Left renal cortex interstitium (tissue), 4 donors: ENCODE measurements around the gene PREP. TPM values are rescaled to one million over a fixed set of nuclear protein-coding genes. Genes with fewer than 3 reads are reported as not detected.
A peak's percentile ranks its signal among the peaks of the same experiment; 100 is the strongest.
"Not testable (repeated sequence)": the region's sequence is repeated elsewhere in the genome, so short reads cannot be mapped to it uniquely, and the experiment has no call there.

Experiments used
- DNase-seq, 4 donors: peaks; one replicate each; pipeline ENCODE4 v3.0.0-alpha.2; 2013; ENCODE audit warnings: low read depth in 4 of 4, low spot score in 2 of 4, missing footprints in 1 of 4
- polyA plus RNA-seq, 4 donors: library from polyadenylated mRNA; unstranded; fragments of 120-200 nt; gene quantifications; one replicate each; pipeline ENCODE4 v1.2.1, GENCODE V29; 2013; ENCODE audit not compliant: insufficient read length in 4 of 4

The PREP gene
- 10 to 100 TPM; 31.6 to 35.5 (median 32.1) TPM for polyA plus RNA-seq

DNA sequence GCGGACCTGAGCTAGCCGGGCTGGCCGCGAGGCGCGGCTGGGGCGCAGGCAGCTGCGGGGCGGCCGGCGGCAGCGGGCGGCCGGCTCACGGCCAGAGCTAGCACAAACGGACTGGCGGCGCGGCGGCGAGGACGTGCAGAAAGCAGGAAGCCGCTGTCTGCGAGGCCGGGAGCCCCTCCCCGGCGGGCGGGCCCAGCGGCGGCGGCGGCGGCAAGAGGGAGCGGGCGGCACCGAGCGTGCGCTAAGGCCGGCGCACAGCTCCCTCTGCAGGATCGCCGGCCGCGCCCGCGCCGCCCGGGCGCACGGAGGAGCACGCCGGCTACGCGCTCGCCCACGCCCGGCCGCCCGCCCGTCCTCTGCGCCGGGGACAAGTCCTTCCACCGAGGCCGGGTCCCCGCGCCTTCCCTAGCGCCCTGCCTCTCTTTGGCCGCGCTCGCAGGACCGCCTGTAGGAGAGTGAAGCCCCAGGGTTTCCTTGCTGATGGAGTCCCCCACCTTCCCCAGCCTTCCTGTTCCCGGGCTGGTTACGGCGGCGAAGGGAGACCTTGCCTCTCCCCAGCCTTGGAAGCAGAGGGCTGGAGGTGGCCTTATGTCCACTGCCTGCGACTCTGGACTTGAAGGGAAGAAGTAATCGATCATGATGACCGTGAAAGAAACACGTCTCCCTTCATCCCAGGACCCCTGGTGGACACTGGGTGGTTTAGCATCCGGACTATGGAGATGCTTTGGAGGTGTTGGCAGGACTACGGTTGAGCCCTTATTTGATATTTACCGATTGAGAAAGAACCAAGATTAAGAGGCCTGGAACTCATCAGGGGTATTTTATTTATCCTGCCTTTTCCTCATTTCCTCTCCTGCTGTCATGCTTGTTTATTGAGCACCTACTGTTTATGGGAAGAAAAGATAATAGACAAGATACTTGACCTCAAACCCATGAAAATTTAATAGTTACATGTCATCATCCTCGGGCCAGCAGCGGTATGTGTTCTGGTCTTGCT is at the start of gene PREP:
PREP (minus strand) TSS at position 144 of the 997 bp plus-strand sequence. CDS start 191 bp downstream, outside the sequence.
- DNase-seq, result peak in 3 of 4 donors; percentile 51 to 66 (median 55)

DNA sequence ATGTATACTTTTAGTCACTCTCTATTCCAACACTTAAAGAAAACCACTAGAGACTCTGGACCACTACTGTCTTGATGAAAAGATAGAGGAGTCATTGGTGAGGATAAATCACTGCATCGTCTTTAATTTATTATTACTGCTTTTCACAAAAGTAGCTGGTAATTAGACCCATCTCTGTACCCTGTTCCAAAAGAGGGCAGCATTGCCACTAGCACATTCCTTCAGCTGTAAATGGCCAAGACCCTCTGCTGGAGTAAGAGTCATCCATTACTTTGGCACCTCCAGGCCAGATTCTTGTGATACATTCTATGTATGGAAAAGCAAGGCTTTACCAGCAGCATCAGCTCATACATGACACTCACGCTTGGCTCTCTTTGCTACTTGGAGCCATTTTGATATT is 49.5 kb upstream of the PREP start:
- no peak for DNase-seq

DNA sequence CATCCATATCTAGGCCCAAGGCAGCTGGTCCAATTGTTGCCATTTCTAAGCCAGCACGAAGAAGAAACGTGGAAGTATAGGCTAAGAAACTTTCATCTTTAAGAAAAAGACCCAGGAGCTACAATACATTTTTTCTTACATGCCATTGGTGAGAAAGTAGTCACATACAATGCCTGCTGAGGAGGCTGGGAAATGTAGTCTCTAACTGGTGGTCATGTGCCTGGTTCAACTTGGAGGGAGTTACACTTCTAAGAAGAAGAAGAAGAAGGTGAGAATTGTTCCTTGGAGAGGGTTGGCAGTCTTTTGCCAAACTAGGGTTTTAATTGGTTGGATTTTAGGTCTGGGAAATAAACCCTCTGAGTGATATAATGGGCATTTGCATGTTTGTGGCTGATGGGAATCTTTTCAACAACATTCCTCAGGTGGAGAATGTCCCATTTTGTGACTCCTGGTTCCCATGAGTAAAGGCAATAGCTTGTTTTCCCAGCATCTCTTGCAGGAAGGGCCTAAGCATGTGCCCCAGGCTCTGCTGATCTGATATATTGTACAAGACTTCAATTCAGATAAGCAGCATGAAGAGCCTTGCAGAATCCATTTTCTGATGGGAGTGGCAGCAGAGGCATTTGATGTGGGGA is 47.0 kb upstream of the PREP start:
- no peak for DNase-seq

DNA sequence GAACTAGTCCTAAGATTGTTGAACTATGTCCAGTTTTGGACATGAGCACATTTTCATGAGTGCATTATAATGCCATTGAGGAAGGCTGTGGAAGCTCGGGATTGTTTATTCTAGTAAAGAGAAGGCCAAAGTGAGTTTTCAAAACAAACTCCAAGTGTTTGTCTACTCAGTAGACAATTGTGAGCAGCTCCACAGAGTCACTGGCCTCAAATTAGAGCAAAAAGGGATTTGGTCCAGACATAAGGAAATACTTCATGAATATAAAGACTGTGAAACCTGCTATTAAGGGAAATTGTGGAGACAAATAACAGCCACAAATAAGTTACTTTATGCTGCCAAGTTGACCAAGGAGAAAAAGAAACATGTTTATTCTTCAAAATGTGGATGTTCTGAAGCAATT is 42.6 kb upstream of the PREP start:
- DNase-seq, result no peak

DNA sequence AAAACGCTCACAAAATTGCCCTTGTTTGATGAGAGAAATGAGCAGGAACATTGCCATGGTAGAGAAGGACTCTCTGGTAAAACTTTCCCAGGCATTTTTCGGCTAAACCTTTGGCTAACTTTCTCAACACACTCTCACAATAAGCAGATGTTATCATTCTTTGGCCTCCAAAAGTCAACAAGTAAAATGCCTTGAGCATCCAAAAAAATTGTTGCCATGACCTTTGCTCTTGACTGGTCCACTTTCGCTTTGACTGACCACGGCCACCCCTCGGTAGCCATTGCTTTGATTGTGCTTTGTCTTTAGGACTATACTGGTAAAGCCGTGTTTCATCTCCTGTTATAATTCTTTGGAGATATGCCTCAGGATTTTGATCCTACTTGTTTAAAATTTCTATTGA is 41.1 kb upstream of the PREP start:
- DNase-seq, result no peak

DNA sequence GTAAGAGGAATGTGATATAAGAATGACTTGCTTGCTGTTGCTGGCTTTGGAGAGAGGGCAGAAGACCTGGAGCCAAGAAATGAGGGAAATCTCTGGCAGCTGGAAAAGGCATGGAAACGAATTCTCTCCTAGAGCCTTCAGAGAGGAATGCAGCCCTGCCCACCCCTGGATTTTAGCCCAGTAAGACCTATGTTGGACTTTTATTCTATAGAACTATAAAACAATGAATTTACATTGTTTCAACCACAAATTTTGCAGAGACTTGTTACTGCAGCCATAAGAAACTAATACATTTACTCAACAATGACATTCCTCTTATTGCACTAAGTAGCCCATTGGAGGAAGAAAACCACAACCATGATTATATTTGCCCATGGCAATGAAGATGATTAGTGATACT is 39.5 kb upstream of the PREP start:
- DNase-seq, result no peak

DNA sequence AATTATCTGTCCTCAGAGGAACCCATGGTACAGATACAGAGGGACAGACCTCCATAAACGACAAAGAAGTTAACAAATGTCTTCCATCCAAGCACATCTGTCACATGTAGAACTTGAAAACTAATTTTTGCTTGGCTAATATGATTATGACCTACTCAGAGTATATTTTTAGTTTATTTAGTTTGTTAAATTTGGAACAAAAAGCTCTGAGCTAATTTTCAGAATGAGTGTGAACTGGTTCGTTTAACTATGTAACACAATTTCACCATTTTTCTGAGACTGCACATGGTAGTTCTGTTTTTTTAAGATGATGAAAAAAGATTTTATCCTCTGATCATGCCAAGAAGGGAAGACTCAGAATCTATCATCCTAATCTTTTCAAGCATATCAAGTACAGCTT is 34.4 kb upstream of the PREP start:
- DNase-seq, result no peak

DNA sequence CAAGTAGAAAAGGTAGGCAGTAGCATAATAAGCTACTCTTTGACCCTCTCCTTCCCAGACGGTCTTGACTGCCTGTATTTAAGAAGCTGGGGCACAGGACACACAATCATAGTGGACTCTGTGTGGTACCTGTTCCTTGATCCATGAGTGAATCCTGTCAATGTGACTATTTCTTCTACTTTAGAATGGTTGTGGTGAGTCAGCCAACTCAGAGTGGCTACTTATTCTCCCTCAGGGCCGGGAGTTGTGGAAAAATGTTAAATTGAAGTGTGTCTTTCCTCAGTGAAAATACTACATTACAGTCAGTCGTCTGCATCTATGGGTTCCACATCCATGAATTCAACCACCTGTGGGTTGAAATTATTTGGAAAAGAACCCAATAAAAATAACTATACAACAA is 30.8 kb upstream of the PREP start:
- DNase-seq, result no peak

DNA sequence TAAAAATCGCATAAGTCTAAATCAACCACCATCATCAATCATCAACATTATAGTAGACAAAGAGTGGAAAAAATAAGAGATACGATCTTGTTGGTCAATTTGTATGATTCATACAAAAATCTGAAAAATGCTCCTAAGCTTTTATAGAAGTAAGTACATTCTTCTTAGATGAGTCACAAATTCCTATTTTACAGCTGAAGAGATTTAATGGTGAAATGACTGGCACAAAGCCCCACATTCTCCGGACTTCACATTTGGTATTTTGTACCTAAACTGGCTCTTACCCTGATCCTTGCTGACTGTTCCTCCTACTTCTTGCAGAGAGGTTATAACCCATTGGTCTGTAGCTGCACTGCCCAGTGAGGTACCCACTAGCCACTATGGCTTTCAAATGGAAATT is 29.9 kb upstream of the PREP start:
- DNase-seq, result no peak

DNA sequence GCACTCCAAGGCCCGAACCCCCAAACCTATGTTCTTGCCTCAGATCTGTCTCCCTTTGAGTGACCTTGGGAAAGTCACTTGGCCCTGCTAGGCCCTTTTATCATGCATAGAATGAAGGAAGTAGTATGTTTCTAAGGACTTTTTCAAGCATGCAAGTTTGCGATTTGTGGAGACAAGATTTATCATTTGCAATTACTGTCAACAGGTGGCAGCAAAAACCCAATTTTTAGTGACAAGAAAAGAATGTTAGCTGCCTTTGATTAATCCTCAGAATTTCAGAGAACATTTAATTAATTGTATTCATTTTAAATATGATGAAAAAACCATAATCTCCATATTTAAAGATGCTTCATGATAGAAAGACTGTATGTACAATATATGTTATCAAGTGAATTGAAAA is 28.3 kb upstream of the PREP start:
- peak in 1 of 4 donors; percentile 44 for DNase-seq

DNA sequence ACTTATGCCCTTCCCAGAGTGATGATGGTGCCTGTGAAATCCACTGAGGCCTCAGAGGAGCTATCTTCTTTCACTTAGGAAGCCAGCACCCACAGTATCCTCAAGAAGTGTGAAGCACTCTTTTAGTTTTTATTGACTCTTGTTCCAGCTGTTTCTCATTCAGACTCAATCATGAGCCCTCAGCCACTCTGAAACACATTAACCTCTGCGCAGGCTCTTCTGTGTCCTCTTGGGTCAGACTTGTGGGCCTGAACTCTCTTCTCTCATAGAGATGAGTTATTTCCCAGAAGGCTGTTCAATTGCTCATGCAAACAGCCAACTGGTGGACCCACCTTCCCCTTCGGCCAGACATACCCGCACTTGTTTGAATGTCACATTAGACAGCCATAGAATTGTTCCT is 27.8 kb upstream of the PREP start:
- no peak for DNase-seq

DNA sequence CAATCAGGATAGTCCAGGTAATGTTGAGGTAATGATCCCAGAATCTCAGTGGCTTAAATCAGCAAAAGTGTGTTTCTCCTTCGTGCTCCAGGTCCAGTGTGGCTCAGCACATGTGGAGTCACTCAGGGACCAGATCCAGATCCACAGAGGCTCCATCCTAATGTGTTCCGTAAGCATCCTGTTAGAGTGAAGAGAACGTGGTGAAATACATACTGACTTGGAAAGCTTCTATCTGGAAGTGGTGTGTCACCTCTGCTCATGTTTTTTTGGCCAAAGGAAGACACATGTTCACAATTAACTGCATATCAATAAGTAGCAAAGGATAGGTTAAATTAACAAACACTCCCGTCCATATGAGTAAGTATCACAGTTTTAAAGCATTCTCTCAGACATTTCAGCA is 26.8 kb upstream of the PREP start:
- DNase-seq, result no peak

DNA sequence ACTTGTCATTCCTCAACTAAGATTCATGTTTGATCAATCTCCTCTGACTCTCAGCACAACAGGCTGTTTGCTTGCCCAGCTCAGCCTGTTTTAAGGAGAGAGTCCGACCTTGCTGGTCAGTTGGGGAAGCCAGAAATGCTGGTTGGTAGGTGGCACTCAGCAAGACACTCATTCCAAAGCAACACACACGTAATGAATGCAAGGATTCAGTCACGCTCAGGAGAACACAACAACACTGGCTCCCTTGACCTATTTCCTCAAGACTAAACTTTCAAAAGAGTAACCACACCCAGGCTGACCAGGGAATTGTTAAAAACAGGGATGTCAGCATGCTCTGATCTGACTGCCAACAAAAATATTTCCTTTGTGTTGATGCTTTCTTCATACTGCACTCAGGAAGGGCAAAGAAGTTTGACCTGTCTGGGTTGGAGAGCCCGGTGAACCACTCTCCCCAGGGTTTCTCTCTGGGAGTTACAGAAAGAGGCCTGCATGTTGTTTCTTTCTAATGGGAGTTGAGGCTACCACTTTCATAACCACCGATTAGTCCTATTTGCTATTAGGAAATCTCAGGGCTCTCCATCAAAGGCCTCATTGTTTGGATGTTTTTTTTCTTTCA is 25.6 kb upstream of the PREP start:
- peak in 1 of 4 donors; percentile 13 for DNase-seq

DNA sequence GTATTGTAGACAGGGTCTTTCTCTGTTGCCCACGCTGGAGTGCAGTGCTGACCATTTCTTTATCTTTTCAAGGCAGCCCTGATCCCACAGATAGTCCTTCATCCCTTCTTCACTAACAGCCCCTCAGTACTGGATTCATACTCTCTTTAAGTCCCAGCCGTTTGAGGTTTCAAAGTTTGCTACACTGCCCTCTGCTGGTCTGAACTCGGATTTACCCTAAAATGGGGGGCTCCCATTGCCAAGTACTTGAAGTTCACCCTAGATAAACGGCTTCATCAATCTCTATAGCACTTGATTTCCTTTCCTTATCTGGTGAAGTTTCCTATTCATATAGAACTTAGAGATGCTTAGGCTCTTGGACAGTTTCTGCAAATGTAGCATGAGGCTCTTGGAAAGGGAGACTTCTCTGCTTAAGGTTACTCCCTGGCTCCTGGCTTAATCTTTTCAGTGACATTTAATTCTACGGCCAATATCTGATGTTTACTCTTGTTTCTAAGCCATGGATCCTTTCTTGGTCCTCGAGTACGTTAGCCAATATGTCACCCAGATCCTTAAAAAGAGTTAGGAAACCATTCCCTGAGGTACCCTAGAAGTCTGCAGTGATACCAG is 21.4 kb upstream of the PREP start:
- DNase-seq, result peak in 2 of 4 donors; percentile 28 to 33

DNA sequence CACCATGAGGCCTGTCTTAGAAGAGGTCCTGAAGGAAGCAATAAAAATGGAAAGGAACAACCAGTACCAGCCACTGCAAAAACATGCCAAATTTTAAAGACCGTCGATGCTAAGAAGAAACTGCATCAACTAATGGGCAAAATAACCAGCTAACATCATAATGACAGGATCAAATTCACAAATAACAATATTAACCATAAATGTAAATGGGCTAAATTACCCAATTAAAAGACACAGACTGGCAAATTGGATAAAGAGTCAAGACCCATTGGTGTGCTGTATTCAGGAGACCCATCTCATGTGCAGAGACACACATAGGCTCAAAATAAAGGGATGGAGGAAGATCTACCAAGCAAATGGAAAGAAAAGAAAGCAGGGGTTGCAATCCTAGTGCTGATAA is 14.1 kb upstream of the PREP start:
- not testable (repeated sequence) for DNase-seq

DNA sequence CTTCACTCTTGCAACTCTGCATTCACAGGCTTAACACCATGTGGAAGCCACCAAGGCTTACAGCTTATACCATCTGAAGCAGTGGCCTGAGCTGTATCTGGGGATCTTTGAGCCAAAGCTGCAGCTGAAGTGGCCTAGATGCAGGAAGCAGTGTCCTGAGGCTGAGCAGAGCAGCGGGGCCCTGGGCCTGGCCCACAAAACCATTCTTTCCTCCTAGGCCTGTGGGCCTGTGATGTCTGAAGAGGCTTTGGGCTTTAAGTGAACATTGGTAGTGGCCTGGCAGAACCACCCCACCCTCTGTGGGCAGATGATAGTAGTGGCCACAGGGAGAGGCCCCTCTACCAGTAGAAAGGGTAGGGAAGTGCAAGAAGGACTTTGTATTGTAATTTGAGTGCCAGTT is 6.9 kb upstream of the PREP start:
- no peak for DNase-seq

DNA sequence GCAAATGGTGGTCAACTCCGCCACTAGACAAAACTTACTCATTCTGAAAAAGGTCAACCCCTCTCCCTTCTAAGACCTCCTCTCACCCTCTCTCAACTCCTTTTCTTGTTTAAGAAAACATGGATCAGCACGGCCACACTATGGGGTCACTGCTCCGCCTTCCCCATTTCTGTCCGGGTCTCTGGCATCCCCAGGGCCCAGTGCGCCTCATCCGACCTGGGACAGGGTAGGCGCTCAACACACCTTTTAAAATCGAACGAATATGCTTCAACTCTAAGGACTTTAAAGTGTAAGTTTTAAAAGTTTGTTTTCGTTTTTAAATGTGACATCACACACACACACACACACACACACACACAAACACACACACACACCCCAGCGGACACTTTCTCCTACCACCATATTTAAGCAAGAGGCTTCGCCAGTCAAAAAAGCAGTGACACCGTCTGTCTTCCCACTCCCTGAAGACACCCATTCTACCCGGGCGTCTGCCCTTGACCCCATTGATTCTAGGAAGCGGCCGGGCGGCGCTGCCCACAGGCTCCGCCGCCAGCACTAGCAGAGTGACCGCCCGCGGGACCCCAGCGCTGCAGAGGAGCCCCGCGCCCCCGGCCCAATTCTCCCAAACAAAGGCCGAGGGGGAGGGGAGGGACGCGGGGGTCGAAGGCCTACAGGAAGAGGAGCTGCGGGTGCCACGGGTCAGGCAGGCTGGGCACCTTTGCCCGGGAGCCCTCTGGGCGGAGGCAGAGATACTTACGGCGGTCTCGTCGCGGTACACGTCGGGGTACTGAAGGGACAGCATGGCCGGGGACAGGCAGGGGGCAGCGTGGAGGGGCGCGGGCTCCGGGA is 568 bp downstream of the PREP start:
- peak in 2 of 4 donors; percentile 37 to 46 for DNase-seq

DNA sequence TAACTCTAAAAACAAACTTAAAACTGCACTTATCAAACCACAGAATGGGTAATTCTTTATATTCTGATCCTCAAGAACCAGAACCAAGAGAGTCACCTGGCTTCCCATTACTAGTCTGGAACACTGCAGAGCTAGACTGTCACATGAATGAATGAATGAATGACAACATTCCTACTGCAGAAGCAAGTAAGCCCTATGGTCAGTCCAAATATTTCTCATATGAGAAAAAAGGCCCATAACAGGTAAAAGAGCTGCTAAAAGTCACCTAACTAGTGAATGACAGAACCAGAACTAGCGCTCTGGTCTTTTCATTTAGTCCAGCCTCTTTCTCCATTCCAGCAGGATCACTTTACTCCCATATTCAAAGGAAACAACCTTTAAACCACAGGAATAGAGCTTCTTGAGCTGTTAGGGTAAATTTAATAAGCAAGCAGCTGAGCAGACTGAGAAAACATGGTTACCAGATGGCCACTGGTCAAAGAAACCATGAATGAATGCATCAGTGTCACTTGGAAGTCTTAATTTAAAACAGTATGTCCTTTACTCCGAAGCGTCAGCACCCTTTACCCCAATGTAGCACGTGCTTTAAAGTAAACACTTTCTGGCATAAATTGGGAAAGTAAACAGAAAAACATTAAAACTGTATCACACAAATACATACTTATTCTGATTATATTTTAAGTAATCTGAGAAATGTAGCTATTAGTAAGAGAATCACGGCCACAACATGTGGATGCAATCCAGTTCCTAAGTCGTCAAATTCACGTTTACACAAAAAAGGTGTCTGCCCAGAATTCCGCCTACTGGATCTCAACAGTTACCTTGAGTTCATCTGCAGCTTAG is 1.4 kb downstream of the PREP start:
- DNase-seq, result no peak

DNA sequence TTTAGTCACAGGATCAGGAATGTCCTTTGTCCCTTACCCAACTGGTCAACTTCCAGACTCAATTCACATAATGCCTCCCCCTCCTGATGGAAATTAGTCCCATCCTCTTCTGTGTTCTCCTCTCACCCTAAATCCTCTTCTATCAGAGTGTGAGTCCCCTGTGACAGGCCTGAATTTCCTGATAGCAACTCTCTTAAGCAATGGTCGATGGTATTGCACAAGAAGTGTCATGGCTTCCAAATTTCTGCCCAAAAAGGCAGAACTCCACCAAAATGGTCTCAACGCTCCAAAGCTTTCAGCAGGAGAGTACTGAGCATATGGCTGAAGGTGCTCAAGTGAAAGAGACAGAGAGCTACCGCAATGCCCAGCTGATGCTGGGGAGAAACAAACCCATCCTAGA is 2.4 kb downstream of the PREP start:
- DNase-seq, result no peak
